ENCODE data around the gene MYO1B.

DNA sequence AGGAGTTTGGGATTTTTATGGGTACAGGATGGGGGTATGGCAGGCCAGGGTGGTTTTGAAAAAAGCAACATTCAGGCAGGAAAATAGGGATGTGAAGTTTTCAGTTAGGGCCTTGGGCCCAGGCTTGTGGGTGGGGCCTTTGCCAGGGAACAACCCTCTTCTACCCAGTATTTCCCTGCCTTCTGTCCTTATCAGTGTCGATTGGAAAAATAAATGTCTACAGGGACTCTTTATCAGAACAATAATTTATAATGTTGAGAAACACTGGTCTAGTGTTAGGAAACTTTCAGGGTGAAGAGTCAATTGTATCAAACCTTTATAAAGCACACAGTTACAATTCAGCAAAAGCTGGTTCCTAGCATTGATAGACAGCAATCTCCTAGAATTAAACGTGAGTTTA, 218.6 kb downstream of the MYO1B start:
- TF ChIP-seq POLR2AphosphoS5 (IDR thresholded peaks at IDR 0.05; ENCODE audit: low read depth, low read length) (no peak), RBBP5 (IDR thresholded peaks at IDR 0.05; ENCODE audit: borderline replicate concordance, low read depth, low read length) (no peak), CTCF (IDR thresholded peaks at IDR 0.05; ENCODE audit: control extremely low read depth in 1 of 3, insufficient read depth in 1 of 3, low read depth in 1 of 3, low read length in 3 of 3) (no peak), YY1 (IDR thresholded peaks at IDR 0.05; ENCODE audit: low read depth, low read length) (no peak), TAF1 (IDR thresholded peaks at IDR 0.05; ENCODE audit: low read depth, low read length) (no peak), EGR1 (IDR thresholded peaks at IDR 0.05; ENCODE audit: borderline replicate concordance, low read depth, low read length) (no peak), EZH2 (IDR thresholded peaks at IDR 0.05; ENCODE audit: low read depth, low read length, severe bottlenecking) (no peak), PHF8 (conservative IDR thresholded peaks at IDR 0.05; ENCODE audit: low read depth, low read length) (no peak), NRF1 (IDR thresholded peaks at IDR 0.05; ENCODE audit: low read depth, low read length) (no peak), RAD21 (IDR thresholded peaks at IDR 0.05 in 1 of 2, conservative IDR thresholded peaks at IDR 0.05 in 1 of 2; ENCODE audit: low read depth in 2 of 2, low read length in 2 of 2) (no peak), POLR2A (IDR thresholded peaks at IDR 0.05; ENCODE audit: control extremely low read depth in 1 of 2, low read depth in 2 of 2, low read length in 2 of 2) (no peak), TEAD4 (IDR thresholded peaks at IDR 0.05; ENCODE audit: low read depth, low read length) (no peak), HDAC2 (IDR thresholded peaks at IDR 0.05; ENCODE audit: borderline replicate concordance in 1 of 2, low read depth in 2 of 2, low read length in 2 of 2) (no peak)
- TF ChIP-seq, protein P1, sequence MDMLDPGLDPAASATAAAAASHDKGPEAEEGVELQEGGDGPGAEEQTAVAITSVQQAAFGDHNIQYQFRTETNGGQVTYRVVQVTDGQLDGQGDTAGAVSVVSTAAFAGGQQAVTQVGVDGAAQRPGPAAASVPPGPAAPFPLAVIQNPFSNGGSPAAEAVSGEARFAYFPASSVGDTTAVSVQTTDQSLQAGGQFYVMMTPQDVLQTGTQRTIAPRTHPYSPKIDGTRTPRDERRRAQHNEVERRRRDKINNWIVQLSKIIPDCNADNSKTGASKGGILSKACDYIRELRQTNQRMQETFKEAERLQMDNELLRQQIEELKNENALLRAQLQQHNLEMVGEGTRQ (IDR thresholded peaks at IDR 0.05; ENCODE audit: low read length), result no peak

Data from H1 (cell line).